WERI-Rb-1 (cell line): ENCODE measurements around the gene COL4A6.

Experiments used
- DNase-seq: peaks from one replicate; pipeline ENCODE4 v3.0.0-alpha.2; 2020
- H3K27ac ChIP-seq: fragments of 250-450 bp; sonication (Bioruptor Pico); 2 replicates; pipeline ENCODE4 v1.5.1; 2020; ENCODE audit warnings: mild to moderate bottlenecking, moderate library complexity
- H3K27me3 ChIP-seq: fragments of 250-450 bp; sonication (Bioruptor Pico); 2 replicates; pipeline ENCODE4 v1.5.1; 2021; ENCODE audit warnings: mild to moderate bottlenecking, low read depth, moderate library complexity; ENCODE audit not compliant: insufficient read depth, severe bottlenecking
- H3K36me3 ChIP-seq: fragments of 250-450 bp; sonication (Bioruptor Pico); 2 replicates; pipeline ENCODE4 v1.5.1; 2020; ENCODE audit warnings: mild to moderate bottlenecking, moderate library complexity
- H3K4me3 ChIP-seq: 2 replicates; pipeline ENCODE4 v1.5.1; 2011; ENCODE audit warnings: low read depth, mild to moderate bottlenecking, control low read depth, low read length
- H3K9me3 ChIP-seq: fragments of 250-450 bp; sonication (Bioruptor Pico); 2 replicates; pipeline ENCODE4 v1.5.1; 2021; ENCODE audit warnings: mild to moderate bottlenecking, moderate library complexity; ENCODE audit not compliant: severe bottlenecking
- CTCF ChIP-seq: IDR thresholded peaks from 2 replicates; pipeline ENCODE4 v1.5.1; 2011; ENCODE audit warnings: low read depth, mild to moderate bottlenecking, control low read depth, inconsistent platforms, low read length

COL4A6 gene

GRCh38 chrX:108341947-108342346 lies 96.3 kb downstream of the COL4A6 start:
- Histone ChIP-seq H3K9me3 (no peaks in the 10 kb centered on the region), H3K27me3 (peaks cover 40% of the 10 kb centered on the region), H3K36me3 (no peaks in the 10 kb centered on the region), H3K4me3 (no peak overlapping the region), H3K27ac (no peak overlapping the region)
- no peak for DNase-seq
- TF ChIP-seq CTCF, result no peak

- no peak for DNase-seq
- no peaks in the 10 kb centered on the region for H3K36me3 ChIP-seq
- H3K27me3 ChIP-seq, result peaks cover 22% of the 10 kb centered on the region
- no peak overlapping the region for H3K4me3 ChIP-seq
- no peak for TF ChIP-seq CTCF
- no peak overlapping the region for H3K27ac ChIP-seq
- H3K9me3 ChIP-seq, result no peaks in the 10 kb centered on the region
These were observed 105.9 kb downstream of the COL4A6 start for GRCh38 chrX:108332281-108332680.

- Histone ChIP-seq H3K27ac (no peak overlapping the region), H3K4me3 (no peak overlapping the region), H3K27me3 (peaks cover 24% of the 10 kb centered on the region), H3K36me3 (no peaks in the 10 kb centered on the region), H3K9me3 (no peaks in the 10 kb centered on the region)
- no peak for TF ChIP-seq CTCF
- DNase-seq, result no peak
These were observed 106.9 kb downstream of the COL4A6 start for GRCh38 chrX:108331126-108331909.

GRCh38 chrX:108323751-108324150 lies 114.5 kb downstream of the COL4A6 start:
- H3K27ac ChIP-seq, result no peak overlapping the region
- no peaks in the 10 kb centered on the region for H3K9me3 ChIP-seq
- no peak for DNase-seq
- no peak overlapping the region for H3K4me3 ChIP-seq
- no peak for TF ChIP-seq CTCF
- H3K27me3 ChIP-seq, result peaks cover 47% of the 10 kb centered on the region
- H3K36me3 ChIP-seq, result no peaks in the 10 kb centered on the region

GRCh38 chrX:108322234-108322633 lies 116.0 kb downstream of the COL4A6 start:
- Histone ChIP-seq H3K36me3 (no peaks in the 10 kb centered on the region), H3K27me3 (peaks cover 43% of the 10 kb centered on the region)

More at GRCh38 chrX:108322234-108322633, 116.0 kb downstream of the COL4A6 start:
- no peak overlapping the region for H3K27ac ChIP-seq
- TF ChIP-seq CTCF, result no peak
- no peak overlapping the region for H3K4me3 ChIP-seq
- no peaks in the 10 kb centered on the region for H3K9me3 ChIP-seq
- no peak for DNase-seq
